ENCODE results near the gene PDK4. TPM values are rescaled to one million over a fixed set of nuclear protein-coding genes. Genes with fewer than 3 reads are reported as not detected.

The PDK4 gene
- total and polyA plus RNA-seq, 7 donors, result 38.4 to 1,066 (median 254) TPM

GRCh38 chr7:95619517-95619916, 23.2 kb upstream of the PDK4 start:
- Histone ChIP-seq H3K4me3 (no peak overlapping the region), H3K36me3 (no peaks in the 10 kb centered on the region), H3K4me1 (no peaks in the 10 kb centered on the region), H3K27me3 (no peaks in the 10 kb centered on the region), H3K27ac (no peak overlapping the region), H3K9me3 (peaks cover 0 to 2% (median 0%) of the 10 kb centered on the region in 4 donors)
- DNase-seq, result no peak
- WGBS, 2 donors, result 91 to 93% methylated on average over 2 of the region's 2 CpGs
- intact Hi-C loops (cut with DNase I), result no loop called here
- TF ChIP-seq POLR2AphosphoS5 (IDR thresholded peaks at IDR 0.05) (no peak), POLR2A (IDR thresholded peaks at IDR 0.05) (no peak), CTCF (IDR thresholded peaks at IDR 0.05) (no peak), EP300 (IDR thresholded peaks at IDR 0.05) (no peak)

- Histone ChIP-seq H3K9me3 (peaks cover 0 to 5% (median 0%) of the 10 kb centered on the region in 4 donors), H3K27me3 (no peaks in the 10 kb centered on the region), H3K4me1 (peaks cover 0 to 24% (median 17%) of the 10 kb centered on the region in 4 donors), H3K36me3 (no peaks in the 10 kb centered on the region), H3K4me3 (no peak overlapping the region), H3K27ac (no peak overlapping the region)
- intact Hi-C loops (cut with DNase I), result no loop called here
- 97% methylated on average over 1 of the region's 1 CpG for WGBS, 2 donors
- no peak for DNase-seq
- no peak for TF ChIP-seq EP300 (IDR thresholded peaks at IDR 0.05)
- TF ChIP-seq POLR2AphosphoS5 (IDR thresholded peaks at IDR 0.05), result no peak
- no peak for TF ChIP-seq POLR2A (IDR thresholded peaks at IDR 0.05)
These were observed 18.2 kb upstream of the PDK4 start for GRCh38 chr7:95614442-95614940.

- H3K27ac ChIP-seq, result peak overlapping the region in 2 of 4 donors; percentile 94 to 95
These were observed 14.9 kb upstream of the PDK4 start for GRCh38 chr7:95611224-95611623.

GRCh38 chr7:95609277-95609971, 13.1 kb upstream of the PDK4 start:
- Histone ChIP-seq H3K4me3 (peak overlapping the region; percentile 11 to 30 (median 16)), H3K9me3 (peaks cover 0 to 2% (median 0%) of the 10 kb centered on the region in 4 donors), H3K27ac (peak overlapping the region; percentile 83 to 95 (median 91)), H3K27me3 (no peaks in the 10 kb centered on the region), H3K4me1 (peaks cover 0 to 48% (median 46%) of the 10 kb centered on the region in 4 donors), H3K36me3 (no peaks in the 10 kb centered on the region)
- peak in 3 of 4 donors; percentile 40 to 61 (median 52) for TF ChIP-seq POLR2AphosphoS5 (IDR thresholded peaks at IDR 0.05)
- peak in 1 of 4 donors; percentile 59 for TF ChIP-seq EP300 (IDR thresholded peaks at IDR 0.05)
- TF ChIP-seq POLR2A (IDR thresholded peaks at IDR 0.05), result no peak
- DNase-seq, result peak; percentile 82
- intact Hi-C loops (cut with DNase I), result loop anchor here (2.0 to 10.0 kb wide), 3 partner anchors 19 to 165 kb away; partner anchors contain the start of gene DYNC1I1
- 1 to 13% methylated on average over 4 of the region's 4 CpGs for WGBS, 2 donors

More at GRCh38 chr7:95611224-95611623, 14.9 kb upstream of the PDK4 start:
- DNase-seq, result no peak
- WGBS, 2 donors, result 79 to 88% methylated on average over 2 of the region's 2 CpGs
- Histone ChIP-seq H3K4me3 (no peak overlapping the region), H3K4me1 (peaks cover 0 to 46% (median 41%) of the 10 kb centered on the region in 4 donors), H3K27me3 (no peaks in the 10 kb centered on the region), H3K9me3 (peaks cover 0 to 5% (median 0%) of the 10 kb centered on the region in 4 donors), H3K36me3 (no peaks in the 10 kb centered on the region)
- TF ChIP-seq POLR2AphosphoS5 (IDR thresholded peaks at IDR 0.05) (no peak), CTCF (IDR thresholded peaks at IDR 0.05) (no peak), EP300 (IDR thresholded peaks at IDR 0.05) (no peak), POLR2A (IDR thresholded peaks at IDR 0.05) (no peak)
- intact Hi-C loops (cut with DNase I), result no loop called here

DNA sequence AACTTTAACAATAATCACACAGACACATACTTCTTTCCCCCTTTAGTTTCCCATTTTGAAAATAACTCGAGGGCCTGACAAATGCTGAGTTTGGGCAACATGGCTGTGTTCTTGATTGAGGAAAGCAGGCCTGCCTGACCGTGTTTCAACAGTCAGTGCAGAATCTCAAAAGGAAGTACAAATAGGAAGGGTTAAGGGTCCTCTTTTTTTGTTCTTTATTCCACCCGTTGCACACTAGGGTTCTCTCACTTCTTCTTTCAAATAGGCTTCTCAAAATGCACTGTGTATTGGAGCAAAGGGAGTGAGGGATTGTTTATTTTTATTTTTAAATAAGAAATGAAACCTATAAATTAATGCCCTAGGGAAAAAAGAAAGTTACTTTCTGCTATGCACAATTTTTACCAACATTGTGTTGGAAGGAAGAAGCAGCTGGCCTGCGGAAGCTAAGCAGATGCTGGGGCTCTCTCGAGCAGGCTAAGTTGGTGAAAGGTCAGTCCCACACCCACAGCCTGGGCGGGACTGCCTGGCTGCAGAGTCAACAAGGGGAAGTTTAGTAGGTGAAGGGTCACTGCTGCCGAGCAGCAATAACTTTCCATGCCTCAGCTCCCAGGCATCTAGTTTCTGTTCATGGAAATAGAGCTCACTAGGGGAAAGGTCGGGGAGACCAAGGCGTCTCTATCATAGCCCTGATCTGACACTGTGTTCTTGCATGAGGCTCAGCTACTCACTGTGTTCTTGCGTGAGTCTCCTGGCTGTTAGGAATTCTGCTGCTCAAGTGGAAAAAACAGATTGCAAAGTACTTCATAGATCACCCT, 12.2 kb upstream of the PDK4 start:
- intact Hi-C loops (cut with DNase I), result loop anchor here (2.0 to 10.0 kb wide), 3 partner anchors 20 to 166 kb away; partner anchors contain the start of gene DYNC1I1
- WGBS, 2 donors, result 3 to 11% methylated on average over 10 of the region's 10 CpGs
- DNase-seq, result peak; percentile 99
- peak overlapping the region; percentile 83 to 95 (median 91) for H3K27ac ChIP-seq
- H3K4me3 ChIP-seq, result peak overlapping the region in 3 of 4 donors; percentile 16 to 30 (median 23)
- H3K9me3 ChIP-seq, result no peaks in the 10 kb centered on the region
- peaks cover 0 to 53% (median 46%) of the 10 kb centered on the region in 4 donors for H3K4me1 ChIP-seq
- no peaks in the 10 kb centered on the region for H3K27me3 ChIP-seq
- TF ChIP-seq EP300 (IDR thresholded peaks at IDR 0.05), result peak; percentile 65 to 98 (median 96)
- no peak for TF ChIP-seq POLR2A (IDR thresholded peaks at IDR 0.05)
- peak; percentile 80 to 97 (median 90) for TF ChIP-seq POLR2AphosphoS5 (IDR thresholded peaks at IDR 0.05)
- no peaks in the 10 kb centered on the region for H3K36me3 ChIP-seq

All from sigmoid colon (tissue), 7 donors.